HG03175 (cell line): ENCODE results near the gene PTPN9.
"Not testable (repeated sequence)": the region's sequence is repeated elsewhere in the genome, so short reads cannot be mapped to it uniquely, and the experiment has no call there.

Experiments used
- ATAC-seq: cut with Tn5 transposase; IDR thresholded peaks from one replicate; pipeline ENCODE4 v1.9.1; 2021; ENCODE audit warnings: mild to moderate bottlenecking, moderate library complexity; ENCODE audit not compliant: unreplicated experiment

Gene PTPN9

GRCh38 chr15:75578948-75579920, at the start of gene PTPN9:
PTPN9 (minus strand) TSS chr15:75579315; CDS start chr15:75578776, 539 bp downstream.
- peak; percentile 59 for ATAC-seq

GRCh38 chr15:75625542-75626347, 46.6 kb upstream of the PTPN9 start, which contains the start of gene SNUPN:
SNUPN (minus strand) TSS chr15:75625725; CDS start chr15:75621051, 4,674 bp downstream.
- ATAC-seq: peak; percentile 85

- no peak for ATAC-seq
Measured at GRCh38 chr15:75622505-75622904, 43.4 kb upstream of the PTPN9 start.

- ATAC-seq: no peak
Measured at GRCh38 chr15:75620841-75621391, 41.8 kb upstream of the PTPN9 start.

- ATAC-seq: no peak
Measured at GRCh38 chr15:75620058-75620820, 41.1 kb upstream of the PTPN9 start.

- no peak for ATAC-seq
Measured at GRCh38 chr15:75616766-75617165, 37.7 kb upstream of the PTPN9 start.

GRCh38 chr15:75606711-75607699, 27.9 kb upstream of the PTPN9 start:
- ATAC-seq: no peak

GRCh38 chr15:75606026-75606425, 26.9 kb upstream of the PTPN9 start:
- no peak for ATAC-seq

GRCh38 chr15:75599401-75599800, 20.3 kb upstream of the PTPN9 start:
- ATAC-seq: no peak

GRCh38 chr15:75598361-75598760, 19.2 kb upstream of the PTPN9 start:
- no peak for ATAC-seq

GRCh38 chr15:75597667-75598341, 18.7 kb upstream of the PTPN9 start:
- no peak for ATAC-seq

- no peak for ATAC-seq
Measured at GRCh38 chr15:75596703-75597345, 17.7 kb upstream of the PTPN9 start.

- ATAC-seq: no peak
Measured at GRCh38 chr15:75594276-75594675, 15.2 kb upstream of the PTPN9 start.

- ATAC-seq: no peak
Measured at GRCh38 chr15:75591655-75592364, 12.7 kb upstream of the PTPN9 start.

GRCh38 chr15:75590239-75590638, 11.1 kb upstream of the PTPN9 start:
- ATAC-seq: no peak

- ATAC-seq: no peak
Measured at GRCh38 chr15:75589071-75589470, 10.0 kb upstream of the PTPN9 start.

- not testable (repeated sequence) for ATAC-seq
Measured at GRCh38 chr15:75586422-75586821, 7.3 kb upstream of the PTPN9 start.

- ATAC-seq: no peak
Measured at GRCh38 chr15:75584121-75584520, 5.0 kb upstream of the PTPN9 start.
